ENCODE results near the gene ARHGEF28.

The ARHGEF28 gene

DNA sequence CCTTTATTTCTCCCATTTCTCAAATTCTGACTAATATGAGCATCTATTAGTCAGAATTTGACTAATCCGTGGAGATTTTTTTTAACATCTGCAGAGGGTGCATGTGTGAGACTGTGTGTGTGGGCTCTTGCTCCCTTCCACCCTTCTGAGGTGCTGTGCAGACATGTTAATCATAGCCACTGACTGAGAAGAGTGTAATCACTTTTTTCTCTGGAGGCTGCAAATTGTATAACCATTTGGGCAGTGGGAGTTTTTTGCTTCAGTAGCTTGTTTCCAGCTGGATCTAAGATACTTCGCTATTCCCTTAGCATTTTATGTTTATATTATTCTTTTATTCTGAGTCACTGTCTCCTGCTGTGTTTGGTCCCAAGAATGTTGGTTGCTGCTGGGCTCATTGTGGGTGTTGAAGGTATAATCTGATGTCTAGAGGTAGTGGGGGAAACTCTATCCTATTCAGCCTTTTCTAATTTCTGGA is 66.2 kb downstream of the ARHGEF28 start:
- no peak for DNase-seq (ENCODE audit: low read depth in 1 of 2, low spot score in 1 of 2)
- in situ Hi-C loops (cut with HindIII; ENCODE audit: low pct_unique_long_range_greater_than_20kb, low sequenced_read_pairs), result no loop called here
- no peak for TF ChIP-seq JUND (IDR thresholded peaks at IDR 0.05; ENCODE audit: low read depth)

DNA sequence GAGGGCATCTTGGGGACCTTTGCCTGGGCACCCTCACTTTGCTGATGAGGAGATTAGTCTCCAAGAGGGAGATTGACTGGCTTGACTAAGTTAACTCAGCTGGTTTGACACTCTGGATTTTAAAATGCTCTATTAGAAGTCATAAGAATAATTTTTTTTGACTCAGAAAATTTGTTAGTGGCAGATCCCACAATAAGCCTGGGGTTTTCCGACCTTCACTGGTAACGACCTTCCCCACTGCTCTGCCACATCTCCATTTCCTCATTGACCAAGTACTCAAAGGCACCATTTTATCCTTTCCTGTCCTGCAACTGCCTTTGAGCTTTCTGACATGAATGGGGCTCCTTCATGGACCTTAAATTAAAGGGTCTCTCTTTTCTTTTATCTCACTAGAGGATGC is 67.0 kb downstream of the ARHGEF28 start:
- in situ Hi-C loops (cut with HindIII; ENCODE audit: low pct_unique_long_range_greater_than_20kb, low sequenced_read_pairs), result no loop called here
- DNase-seq (ENCODE audit: low read depth in 1 of 2, low spot score in 1 of 2), result no peak
- no peak for TF ChIP-seq JUND (IDR thresholded peaks at IDR 0.05; ENCODE audit: low read depth)

DNA sequence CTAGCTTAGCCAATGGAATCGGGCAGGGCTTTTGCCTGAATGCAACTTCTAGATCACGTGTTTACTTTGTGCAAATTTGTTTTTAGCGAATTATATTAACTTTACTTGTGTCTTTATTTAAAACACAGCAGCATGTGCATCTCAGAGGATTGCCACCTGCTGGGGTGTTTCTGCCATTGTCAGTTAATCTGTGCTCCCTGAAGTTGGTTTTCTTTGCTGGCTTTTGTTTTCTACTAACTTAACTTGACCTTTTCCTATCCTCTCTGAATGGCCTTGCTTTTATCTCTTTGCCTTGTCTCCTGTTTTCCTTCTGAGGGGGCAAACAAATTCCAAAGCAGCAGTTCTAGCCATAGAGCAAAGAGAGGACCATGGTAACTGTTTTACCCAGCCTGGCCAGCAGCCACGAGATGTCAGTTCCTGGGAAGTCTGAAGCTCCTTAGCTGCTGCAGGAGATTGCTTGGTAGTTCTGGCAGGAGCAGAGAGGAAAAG is 67.6 kb downstream of the ARHGEF28 start:
- peak; percentile 33 to 53 for DNase-seq (ENCODE audit: low read depth in 1 of 2, low spot score in 1 of 2)
- no peak for TF ChIP-seq JUND (IDR thresholded peaks at IDR 0.05; ENCODE audit: low read depth)
- in situ Hi-C loops (cut with HindIII; ENCODE audit: low pct_unique_long_range_greater_than_20kb, low sequenced_read_pairs), result no loop called here

DNA sequence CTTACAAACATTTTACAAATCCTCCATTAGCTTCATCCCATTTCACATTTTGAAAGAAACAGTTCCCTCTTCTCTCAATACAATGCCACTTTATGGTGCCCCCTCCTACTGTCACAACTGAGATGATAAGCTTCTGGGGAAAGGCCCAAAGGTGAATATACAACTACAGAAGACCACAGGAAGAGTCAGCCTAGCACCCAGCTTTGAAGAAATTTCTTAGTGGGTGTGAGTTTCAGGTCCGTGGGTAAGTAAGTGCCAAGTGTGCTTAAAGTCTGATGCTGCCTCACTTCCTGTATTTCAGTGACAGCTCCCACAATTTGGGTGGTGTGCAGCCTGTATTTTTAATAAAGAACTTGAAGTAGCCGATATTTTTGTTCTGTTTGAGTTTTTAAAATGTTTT is 68.1 kb downstream of the ARHGEF28 start:
- in situ Hi-C loops (cut with HindIII; ENCODE audit: low pct_unique_long_range_greater_than_20kb, low sequenced_read_pairs), result no loop called here
- TF ChIP-seq JUND (IDR thresholded peaks at IDR 0.05; ENCODE audit: low read depth), result no peak
- no peak for DNase-seq (ENCODE audit: low read depth in 1 of 2, low spot score in 1 of 2)

DNA sequence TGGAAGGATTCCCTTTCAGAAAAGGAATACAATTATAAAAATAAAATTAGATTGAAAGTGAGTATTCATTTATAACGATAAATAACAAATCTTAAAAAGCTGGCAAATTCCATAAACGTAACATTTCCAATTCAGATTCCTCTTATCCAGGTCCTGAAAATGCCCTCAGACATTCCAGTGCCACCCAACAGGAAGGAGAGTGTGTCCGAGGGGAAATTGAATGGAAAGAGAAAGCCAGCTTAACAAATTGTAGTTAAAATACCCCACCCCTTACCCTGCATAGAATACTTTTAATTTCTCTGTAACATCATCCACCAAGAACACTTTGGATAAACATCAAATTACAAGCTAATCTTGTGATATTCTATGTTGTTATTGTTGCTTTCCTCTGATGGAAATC is 72.0 kb downstream of the ARHGEF28 start:
- no peak for TF ChIP-seq JUND (IDR thresholded peaks at IDR 0.05; ENCODE audit: low read depth)

DNA sequence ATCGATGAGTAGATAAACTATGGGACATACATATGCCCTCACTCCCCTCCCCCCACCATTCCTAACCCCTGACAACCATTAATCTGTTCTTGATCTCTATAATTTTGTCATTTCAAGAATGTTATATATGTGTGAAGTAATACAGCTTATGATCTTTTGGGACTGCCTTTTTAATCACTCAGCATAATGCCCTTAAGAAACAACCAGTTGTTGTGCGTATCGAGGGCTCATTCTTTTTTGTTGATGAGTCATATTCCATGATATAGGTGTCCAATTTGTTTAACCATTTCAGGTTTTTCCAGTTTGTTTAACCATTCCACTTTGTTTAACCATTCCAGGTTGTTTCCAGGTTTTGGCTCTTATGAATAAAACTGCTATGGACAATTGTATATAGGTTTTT is 75.6 kb downstream of the ARHGEF28 start:
- peak in 1 of 2 experiments; percentile 52 for DNase-seq (ENCODE audit: low read depth in 1 of 2, low spot score in 1 of 2)

More for the DNA sequence above, 72.0 kb downstream of the ARHGEF28 start:
- no peak for DNase-seq (ENCODE audit: low read depth in 1 of 2, low spot score in 1 of 2)
- in situ Hi-C loops (cut with HindIII; ENCODE audit: low pct_unique_long_range_greater_than_20kb, low sequenced_read_pairs), result no loop called here

DNA sequence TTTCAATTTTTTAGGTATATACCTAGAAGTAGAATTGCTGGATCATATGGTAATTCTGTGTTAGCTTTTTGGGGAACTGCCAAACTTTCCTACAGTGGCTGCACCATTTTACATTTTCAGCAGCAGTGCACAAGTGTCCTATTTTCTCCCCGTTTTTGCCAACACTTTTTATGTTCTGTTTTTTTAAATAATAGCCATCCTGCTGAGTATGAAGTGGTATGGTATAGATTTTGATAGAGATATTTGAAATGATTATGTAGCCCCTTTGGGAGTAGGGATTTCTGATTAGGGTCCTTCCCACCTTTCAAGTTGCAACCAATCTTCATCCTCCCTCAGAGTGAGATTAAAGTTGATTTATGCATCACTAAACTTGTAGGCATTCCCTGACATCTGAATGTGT is 76.5 kb downstream of the ARHGEF28 start:
- in situ Hi-C loops (cut with HindIII; ENCODE audit: low pct_unique_long_range_greater_than_20kb, low sequenced_read_pairs), result no loop called here
- no peak for DNase-seq (ENCODE audit: low read depth in 1 of 2, low spot score in 1 of 2)
- no peak for TF ChIP-seq JUND (IDR thresholded peaks at IDR 0.05; ENCODE audit: low read depth)

More for the DNA sequence above, 75.6 kb downstream of the ARHGEF28 start:
- in situ Hi-C loops (cut with HindIII; ENCODE audit: low pct_unique_long_range_greater_than_20kb, low sequenced_read_pairs), result no loop called here
- TF ChIP-seq JUND (IDR thresholded peaks at IDR 0.05; ENCODE audit: low read depth), result no peak

DNA sequence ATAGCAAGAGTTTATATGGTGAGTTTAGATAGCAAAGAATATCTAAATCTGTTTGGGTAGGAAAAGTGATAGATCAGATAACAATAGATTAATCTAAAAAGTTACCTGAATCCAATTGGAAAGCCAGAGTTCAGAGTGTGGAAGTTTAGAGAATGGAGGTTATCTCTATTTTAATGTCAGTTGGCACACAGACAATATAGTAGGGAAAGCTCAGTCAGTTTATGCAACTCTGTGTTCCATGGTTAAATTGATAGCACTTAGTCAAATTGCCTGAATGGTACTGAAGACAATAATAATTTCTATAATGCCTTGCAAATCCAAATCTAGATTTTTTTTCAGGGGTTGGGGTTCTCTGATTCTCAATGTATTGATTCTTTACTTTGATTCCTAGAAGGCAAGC is 77.0 kb downstream of the ARHGEF28 start:
- no peak for TF ChIP-seq JUND (IDR thresholded peaks at IDR 0.05; ENCODE audit: low read depth)
- no peak for DNase-seq (ENCODE audit: low read depth in 1 of 2, low spot score in 1 of 2)
- in situ Hi-C loops (cut with HindIII; ENCODE audit: low pct_unique_long_range_greater_than_20kb, low sequenced_read_pairs), result no loop called here

DNA sequence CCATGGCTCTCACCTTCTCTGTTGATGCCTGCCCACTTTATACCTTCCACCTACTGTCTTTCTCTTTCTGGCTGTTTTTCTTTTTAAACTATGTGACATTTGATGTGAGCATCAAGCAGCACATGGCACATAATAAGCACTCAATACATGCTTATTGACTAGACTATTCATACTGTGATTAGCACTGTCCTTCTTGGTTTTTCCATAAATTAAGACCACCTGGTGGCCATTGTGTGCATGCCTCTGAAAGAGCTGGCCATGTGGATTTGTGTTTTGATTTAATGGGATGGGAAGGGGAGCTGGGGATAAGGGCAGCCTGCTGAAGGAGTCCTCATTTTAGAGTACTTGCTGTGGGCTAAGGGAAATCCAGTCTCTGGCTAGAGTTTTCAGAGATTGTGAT is 79.4 kb downstream of the ARHGEF28 start:
- TF ChIP-seq JUND (IDR thresholded peaks at IDR 0.05; ENCODE audit: low read depth), result no peak
- in situ Hi-C loops (cut with HindIII; ENCODE audit: low pct_unique_long_range_greater_than_20kb, low sequenced_read_pairs), result no loop called here
- no peak for DNase-seq (ENCODE audit: low read depth in 1 of 2, low spot score in 1 of 2)

DNA sequence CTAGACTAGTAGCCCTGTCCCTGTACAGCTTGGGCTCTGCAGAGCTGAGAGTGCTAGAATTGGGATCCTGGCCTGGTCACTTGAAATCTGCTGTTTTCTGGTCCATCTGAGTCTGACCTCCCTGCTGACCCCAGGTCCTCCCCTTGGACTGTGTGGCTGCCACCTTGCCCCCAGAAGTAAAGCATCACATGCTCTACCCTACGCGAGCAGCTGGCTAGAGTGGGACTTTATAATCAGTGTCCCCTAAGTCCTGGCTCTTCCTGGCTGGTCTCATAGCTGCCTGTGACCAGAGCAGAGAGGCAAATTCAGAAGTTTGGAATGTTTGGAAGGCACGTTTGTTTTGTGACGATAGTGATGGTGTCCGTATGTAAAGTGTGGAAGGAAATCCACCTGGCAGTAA is 81.0 kb downstream of the ARHGEF28 start:
- DNase-seq (ENCODE audit: low read depth in 1 of 2, low spot score in 1 of 2), result no peak
- in situ Hi-C loops (cut with HindIII; ENCODE audit: low pct_unique_long_range_greater_than_20kb, low sequenced_read_pairs), result no loop called here
- TF ChIP-seq JUND (IDR thresholded peaks at IDR 0.05; ENCODE audit: low read depth), result no peak

DNA sequence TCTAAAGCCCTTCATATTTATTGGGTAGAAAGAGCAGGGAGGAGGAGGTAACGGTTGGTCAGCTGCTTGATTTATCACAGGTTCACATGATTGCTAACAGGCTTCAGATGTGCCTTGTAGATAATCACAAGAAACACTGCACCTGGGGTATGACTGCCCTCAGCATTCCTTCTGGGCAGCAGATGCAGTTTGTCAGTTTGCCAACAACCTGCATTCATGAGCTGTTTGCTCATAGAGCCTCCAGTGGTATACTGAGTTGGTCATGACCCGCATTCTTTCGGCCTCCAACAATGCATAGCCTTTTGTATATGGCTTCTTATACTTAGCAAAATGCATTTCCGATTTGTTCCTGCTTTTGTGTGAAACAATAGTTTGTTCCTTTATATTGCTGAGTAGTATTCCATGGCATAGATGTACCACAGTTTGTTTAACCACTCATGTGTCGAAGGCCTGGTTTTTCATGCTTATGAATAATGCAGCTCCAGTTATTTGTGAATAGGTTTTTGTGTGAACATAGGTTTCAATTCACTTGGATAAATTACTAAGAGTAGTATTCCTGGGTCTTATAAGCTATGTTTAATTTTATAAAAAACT is 83.6 kb downstream of the ARHGEF28 start:
- peak in 1 of 2 experiments; percentile 46 for DNase-seq (ENCODE audit: low read depth in 1 of 2, low spot score in 1 of 2)
- TF ChIP-seq JUND (IDR thresholded peaks at IDR 0.05; ENCODE audit: low read depth), result no peak
- in situ Hi-C loops (cut with HindIII; ENCODE audit: low pct_unique_long_range_greater_than_20kb, low sequenced_read_pairs), result no loop called here

DNA sequence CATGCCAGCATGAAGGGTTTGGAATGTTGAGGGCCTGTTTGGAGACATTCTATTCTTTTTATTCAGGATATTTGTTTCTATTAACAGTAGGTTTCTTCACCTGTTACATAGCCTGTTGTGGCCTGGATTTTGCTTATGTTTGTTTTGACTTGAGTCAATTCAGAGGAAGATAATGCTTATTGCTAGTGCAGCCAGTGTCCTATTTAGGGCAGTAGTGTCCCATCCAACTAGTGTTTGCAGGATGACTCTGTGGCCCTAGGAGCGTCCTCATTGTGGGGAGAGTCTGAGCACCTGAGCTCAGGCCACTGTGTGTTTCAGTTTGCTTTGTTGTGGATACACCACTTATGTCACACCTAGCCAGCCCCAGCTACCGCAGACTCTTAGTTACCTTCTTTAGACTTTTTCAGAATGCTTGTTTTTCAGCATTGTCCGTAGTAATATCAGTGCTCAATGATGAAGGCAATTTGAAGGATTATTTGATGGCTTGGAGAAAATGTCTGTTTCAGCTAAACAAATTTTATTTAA is 90.3 kb downstream of the ARHGEF28 start:
- no peak for DNase-seq (ENCODE audit: low read depth in 1 of 2, low spot score in 1 of 2)
- in situ Hi-C loops (cut with HindIII; ENCODE audit: low pct_unique_long_range_greater_than_20kb, low sequenced_read_pairs), result no loop called here
- no peak for TF ChIP-seq JUND (IDR thresholded peaks at IDR 0.05; ENCODE audit: low read depth)

DNA sequence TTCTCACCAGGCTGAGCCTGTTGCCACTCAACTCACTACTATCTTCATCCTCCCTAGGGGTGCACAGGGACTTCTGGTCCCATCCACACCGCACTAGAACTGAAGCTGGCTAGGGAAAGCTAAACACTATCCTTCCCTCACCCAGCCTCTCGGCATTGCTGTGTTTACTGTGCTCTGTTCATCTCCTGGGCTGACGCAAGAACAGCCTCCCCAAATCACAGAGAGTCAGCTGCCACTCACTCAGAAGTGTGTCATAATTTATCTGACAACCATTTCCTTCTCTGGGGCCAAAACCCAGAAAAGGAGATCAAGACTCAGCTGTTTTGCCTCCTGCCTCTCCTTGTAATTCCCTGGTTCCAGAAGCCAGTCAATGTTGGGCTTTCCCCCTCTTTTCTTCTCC is 92.8 kb downstream of the ARHGEF28 start:
- no peak for TF ChIP-seq JUND (IDR thresholded peaks at IDR 0.05; ENCODE audit: low read depth)
- no peak for DNase-seq (ENCODE audit: low read depth in 1 of 2, low spot score in 1 of 2)
- in situ Hi-C loops (cut with HindIII; ENCODE audit: low pct_unique_long_range_greater_than_20kb, low sequenced_read_pairs), result no loop called here

DNA sequence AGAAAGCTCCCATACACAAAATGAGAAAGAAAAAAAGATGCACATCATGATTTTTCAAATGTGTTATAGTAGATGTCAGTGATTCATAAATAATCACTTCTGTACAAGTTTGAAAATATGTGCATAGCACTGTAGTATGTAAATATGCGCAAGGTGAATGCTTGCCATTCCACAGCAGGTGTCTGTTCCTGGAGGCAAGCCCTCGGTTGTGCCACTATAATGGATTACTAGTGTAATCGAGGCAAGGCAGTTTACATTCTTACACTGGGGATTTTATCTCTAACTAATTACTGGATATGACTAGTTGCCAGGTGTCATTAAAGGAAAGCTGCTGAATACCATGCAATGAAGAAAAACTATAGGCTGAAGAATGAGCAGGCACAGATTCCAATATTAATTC is 93.6 kb downstream of the ARHGEF28 start:
- in situ Hi-C loops (cut with HindIII; ENCODE audit: low pct_unique_long_range_greater_than_20kb, low sequenced_read_pairs), result no loop called here
- TF ChIP-seq JUND (IDR thresholded peaks at IDR 0.05; ENCODE audit: low read depth), result 0 out of 2 replicates have a peak, but pooled peaks have one; percentile 26
- peak; percentile 25 to 52 for DNase-seq (ENCODE audit: low read depth in 1 of 2, low spot score in 1 of 2)
